Hepatic stellate cell (primary cell): ENCODE measurements around the gene ST6GALNAC3.

Experiments used
- DNase-seq: peaks from one replicate; pipeline ENCODE4 v3.0.0; 2011; ENCODE audit warnings: low spot score

ST6GALNAC3 gene

GRCh38 chr1:76503736-76504135, 429.2 kb downstream of the ST6GALNAC3 start:
- no peak for DNase-seq

- no peak for DNase-seq
Observed at GRCh38 chr1:76507376-76507775, 432.8 kb downstream of the ST6GALNAC3 start.

- DNase-seq: no peak
Observed at GRCh38 chr1:76508871-76509270, 434.3 kb downstream of the ST6GALNAC3 start.

- no peak for DNase-seq
Observed at GRCh38 chr1:76510672-76511557, 436.4 kb downstream of the ST6GALNAC3 start.

- no peak for DNase-seq
Observed at GRCh38 chr1:76511558-76512179, 437.1 kb downstream of the ST6GALNAC3 start.

GRCh38 chr1:76530953-76531352, 456.4 kb downstream of the ST6GALNAC3 start:
- no peak for DNase-seq

- no peak for DNase-seq
Observed at GRCh38 chr1:76541618-76542017, 467.1 kb downstream of the ST6GALNAC3 start.

- no peak for DNase-seq
Observed at GRCh38 chr1:76542359-76542758, 467.8 kb downstream of the ST6GALNAC3 start.

GRCh38 chr1:76543495-76543894, 468.9 kb downstream of the ST6GALNAC3 start:
- no peak for DNase-seq

- no peak for DNase-seq
Observed at GRCh38 chr1:76546354-76546933, 471.9 kb downstream of the ST6GALNAC3 start.

GRCh38 chr1:76547916-76548315, 473.4 kb downstream of the ST6GALNAC3 start:
- DNase-seq: no peak

GRCh38 chr1:76548513-76549100, 474.1 kb downstream of the ST6GALNAC3 start:
- DNase-seq: no peak

- no peak for DNase-seq
Observed at GRCh38 chr1:76554283-76554682, 479.7 kb downstream of the ST6GALNAC3 start.

GRCh38 chr1:76562292-76562691, 487.7 kb downstream of the ST6GALNAC3 start:
- no peak for DNase-seq

GRCh38 chr1:76568573-76569238, 494.2 kb downstream of the ST6GALNAC3 start:
- DNase-seq: no peak

GRCh38 chr1:76571248-76571647, 496.7 kb downstream of the ST6GALNAC3 start:
- no peak for DNase-seq

GRCh38 chr1:76572229-76572628, 497.7 kb downstream of the ST6GALNAC3 start:
- DNase-seq: no peak

GRCh38 chr1:76576876-76577524, 502.5 kb downstream of the ST6GALNAC3 start:
- DNase-seq: no peak

- no peak for DNase-seq
Observed at GRCh38 chr1:76577525-76578185, 503.1 kb downstream of the ST6GALNAC3 start.

GRCh38 chr1:76580206-76580605, 505.7 kb downstream of the ST6GALNAC3 start:
- DNase-seq: no peak

- no peak for DNase-seq
Observed at GRCh38 chr1:76581712-76582111, 507.2 kb downstream of the ST6GALNAC3 start.
